ENCODE data around the gene CPLX4. TPM values are rescaled to one million over a fixed set of nuclear protein-coding genes. Genes with fewer than 3 reads are reported as not detected.

The CPLX4 gene
- total RNA-seq, 2 donors from 2014 or later = not detected

DNA sequence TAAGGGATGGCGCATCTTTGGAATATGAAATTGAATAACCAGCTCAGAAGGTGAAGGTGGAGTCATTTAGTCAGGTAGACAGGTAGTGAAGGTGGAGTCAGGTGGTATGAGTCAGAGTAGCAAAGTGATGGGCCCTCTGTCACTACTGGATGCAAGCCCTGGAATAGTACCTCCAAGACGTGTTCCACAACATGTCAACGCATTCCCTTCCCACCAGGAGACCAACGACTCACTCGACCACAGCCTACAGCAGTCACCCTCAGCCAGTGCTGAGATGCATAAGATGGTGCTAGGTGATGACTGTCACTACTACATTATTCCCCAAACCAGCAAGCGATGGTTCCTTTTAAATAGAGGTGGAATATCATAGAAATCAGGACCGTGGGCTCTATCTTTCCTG lies 6.8 kb downstream of the CPLX4 start:
- TF ChIP-seq, protein P1, sequence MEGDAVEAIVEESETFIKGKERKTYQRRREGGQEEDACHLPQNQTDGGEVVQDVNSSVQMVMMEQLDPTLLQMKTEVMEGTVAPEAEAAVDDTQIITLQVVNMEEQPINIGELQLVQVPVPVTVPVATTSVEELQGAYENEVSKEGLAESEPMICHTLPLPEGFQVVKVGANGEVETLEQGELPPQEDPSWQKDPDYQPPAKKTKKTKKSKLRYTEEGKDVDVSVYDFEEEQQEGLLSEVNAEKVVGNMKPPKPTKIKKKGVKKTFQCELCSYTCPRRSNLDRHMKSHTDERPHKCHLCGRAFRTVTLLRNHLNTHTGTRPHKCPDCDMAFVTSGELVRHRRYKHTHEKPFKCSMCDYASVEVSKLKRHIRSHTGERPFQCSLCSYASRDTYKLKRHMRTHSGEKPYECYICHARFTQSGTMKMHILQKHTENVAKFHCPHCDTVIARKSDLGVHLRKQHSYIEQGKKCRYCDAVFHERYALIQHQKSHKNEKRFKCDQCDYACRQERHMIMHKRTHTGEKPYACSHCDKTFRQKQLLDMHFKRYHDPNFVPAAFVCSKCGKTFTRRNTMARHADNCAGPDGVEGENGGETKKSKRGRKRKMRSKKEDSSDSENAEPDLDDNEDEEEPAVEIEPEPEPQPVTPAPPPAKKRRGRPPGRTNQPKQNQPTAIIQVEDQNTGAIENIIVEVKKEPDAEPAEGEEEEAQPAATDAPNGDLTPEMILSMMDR (IDR thresholded peaks at IDR 0.05) = no peak

DNA sequence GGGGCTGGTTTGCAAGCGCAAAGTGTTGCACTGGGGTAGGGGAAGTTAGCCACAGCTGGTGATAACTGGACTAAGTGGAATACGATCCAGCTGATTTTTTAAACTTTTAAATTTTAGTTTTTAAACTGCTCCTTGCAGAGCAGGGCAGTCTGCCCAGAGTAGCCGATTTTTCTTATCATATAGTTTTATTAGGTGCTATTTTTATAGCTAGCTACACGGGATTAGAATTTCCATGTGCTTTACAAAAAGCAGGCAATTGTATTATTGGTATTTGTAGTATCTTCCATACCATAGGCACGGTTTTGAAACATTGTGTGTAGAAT lies 9.6 kb downstream of the CPLX4 start:
- Histone ChIP-seq H3K27me3 (replicated peaks; ENCODE audit: insufficient read depth) (no peaks in the 10 kb centered on the region), H3K4me1 (ENCODE audit: control insufficient read depth in 1 of 2, low read depth in 2 of 2) (peaks cover 0 to 7% of the 10 kb centered on the region in 2 donors), H3K4me3 (peak overlapping the region; percentile 9), H3K27ac (no peak overlapping the region), H3K9me3 (no peaks in the 10 kb centered on the region), H3K36me3 (no peaks in the 10 kb centered on the region)
- ATAC-seq (ENCODE audit: insufficient number of reproducible peaks, low FRiP score, low read depth) = no peak
- TF ChIP-seq, protein P1 (IDR thresholded peaks at IDR 0.05) = no peak
- no peak for DNase-seq (ENCODE audit: low spot score)

More for the DNA sequence above, 6.8 kb downstream of the CPLX4 start:
- H3K4me1 ChIP-seq (ENCODE audit: control insufficient read depth in 1 of 2, low read depth in 2 of 2) = peaks cover 0 to 7% of the 10 kb centered on the region in 2 donors
- no peaks in the 10 kb centered on the region for H3K9me3 ChIP-seq
- DNase-seq (ENCODE audit: low spot score) (no peak), ATAC-seq (ENCODE audit: insufficient number of reproducible peaks, low FRiP score, low read depth) (no peak)
- H3K27ac ChIP-seq = no peak overlapping the region
- H3K4me3 ChIP-seq = no peak overlapping the region
- H3K36me3 ChIP-seq = no peaks in the 10 kb centered on the region
- no peaks in the 10 kb centered on the region for H3K27me3 ChIP-seq (replicated peaks; ENCODE audit: insufficient read depth)

DNA sequence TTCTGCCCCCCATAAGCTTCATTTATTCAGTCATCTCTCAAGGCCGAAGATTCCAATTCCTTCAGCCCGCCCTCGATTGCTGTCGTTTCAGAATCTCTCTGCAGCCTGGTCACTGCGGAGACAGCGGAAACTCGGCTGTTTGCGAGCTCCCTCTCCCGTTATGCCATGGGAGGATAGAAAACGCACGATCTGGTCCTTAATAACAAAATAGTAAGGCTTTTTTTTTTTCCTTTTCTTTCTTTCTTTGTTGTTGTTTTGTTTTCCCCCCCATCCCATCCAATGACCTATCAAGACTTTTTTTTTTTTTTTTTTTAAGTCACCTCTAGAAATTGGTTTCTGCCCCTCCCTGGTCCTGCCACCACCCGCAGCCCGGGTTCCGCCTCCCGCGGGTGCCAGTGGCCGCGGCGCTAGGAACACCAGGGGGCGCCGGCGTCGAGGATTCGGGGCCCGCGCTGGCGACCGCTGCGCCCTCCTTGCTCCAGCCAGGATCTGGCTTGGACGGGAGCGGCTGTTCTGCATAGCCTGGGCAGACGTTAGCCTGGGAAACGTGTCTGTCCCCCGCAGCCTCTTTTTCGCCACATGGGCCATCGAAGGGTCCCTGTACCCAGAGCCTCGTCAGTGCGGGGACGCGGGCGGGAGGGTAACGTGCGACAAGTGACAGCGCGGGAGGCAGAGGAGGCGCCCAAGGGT lies 10.1 kb downstream of the CPLX4 start:
- Histone ChIP-seq H3K4me1 (ENCODE audit: control insufficient read depth in 1 of 2, low read depth in 2 of 2) (peaks cover 0 to 7% of the 10 kb centered on the region in 2 donors), H3K27ac (no peak overlapping the region), H3K4me3 (peak overlapping the region; percentile 9), H3K27me3 (replicated peaks; ENCODE audit: insufficient read depth) (no peaks in the 10 kb centered on the region), H3K9me3 (no peaks in the 10 kb centered on the region), H3K36me3 (no peaks in the 10 kb centered on the region)
- ATAC-seq (ENCODE audit: insufficient number of reproducible peaks, low FRiP score, low read depth) (no peak), DNase-seq (ENCODE audit: low spot score) (no peak)
- TF ChIP-seq, protein P1 (IDR thresholded peaks at IDR 0.05) = peak; percentile 73

DNA sequence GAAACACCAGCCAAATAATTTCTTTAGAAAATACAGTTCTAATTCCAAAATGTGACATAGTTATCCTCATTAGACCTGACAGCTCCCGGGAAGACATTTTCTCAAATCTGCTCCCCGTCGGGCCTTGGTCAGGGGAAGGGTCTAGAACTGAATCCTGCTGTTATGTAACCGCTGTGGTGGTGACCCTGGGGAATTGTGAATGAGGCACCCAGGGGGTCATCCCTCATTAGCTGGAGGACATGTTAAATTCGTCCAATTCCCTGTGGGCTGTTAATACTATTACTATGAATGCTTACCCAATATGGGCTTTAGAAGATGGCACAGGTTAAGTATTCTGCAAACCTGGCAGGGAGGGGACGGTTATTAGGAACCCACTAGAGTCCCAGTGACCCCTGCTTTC lies 11.8 kb downstream of the CPLX4 start:
- Histone ChIP-seq H3K4me1 (ENCODE audit: control insufficient read depth in 1 of 2, low read depth in 2 of 2) (peaks cover 0 to 7% of the 10 kb centered on the region in 2 donors), H3K9me3 (no peaks in the 10 kb centered on the region), H3K27ac (no peak overlapping the region), H3K27me3 (replicated peaks; ENCODE audit: insufficient read depth) (no peaks in the 10 kb centered on the region), H3K4me3 (no peak overlapping the region), H3K36me3 (no peaks in the 10 kb centered on the region)
- TF ChIP-seq, protein P1 (IDR thresholded peaks at IDR 0.05) = no peak
- ATAC-seq (ENCODE audit: insufficient number of reproducible peaks, low FRiP score, low read depth) = no peak
- no peak for DNase-seq (ENCODE audit: low spot score)

DNA sequence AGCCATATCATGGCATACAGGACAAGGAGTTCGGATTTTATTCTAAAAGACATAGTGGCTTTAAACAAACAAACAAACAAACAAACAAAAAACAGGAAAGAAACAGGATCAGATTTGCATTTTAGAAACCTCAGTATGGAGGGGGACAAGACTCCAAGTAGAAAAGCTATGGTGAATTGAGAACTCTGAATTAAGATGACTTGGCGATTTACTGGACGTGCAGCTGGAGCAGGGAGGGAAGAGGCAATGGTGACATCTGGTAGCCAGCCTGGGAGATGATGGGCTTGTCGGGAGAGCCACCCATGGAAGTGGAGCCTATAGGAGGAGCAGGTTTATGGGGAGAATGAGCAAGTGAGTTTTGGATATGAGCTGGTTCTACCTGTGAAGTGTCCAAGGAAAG lies 13.2 kb downstream of the CPLX4 start:
- no peak for ATAC-seq (ENCODE audit: insufficient number of reproducible peaks, low FRiP score, low read depth)
- TF ChIP-seq, protein P1 (IDR thresholded peaks at IDR 0.05) = no peak
- H3K36me3 ChIP-seq = no peaks in the 10 kb centered on the region
- no peak overlapping the region for H3K27ac ChIP-seq
- H3K9me3 ChIP-seq = no peaks in the 10 kb centered on the region
- H3K4me3 ChIP-seq = no peak overlapping the region
- no peaks in the 10 kb centered on the region for H3K27me3 ChIP-seq (replicated peaks; ENCODE audit: insufficient read depth)
- DNase-seq (ENCODE audit: low spot score) = no peak
- H3K4me1 ChIP-seq (ENCODE audit: control insufficient read depth in 1 of 2, low read depth in 2 of 2) = peaks cover 0 to 7% of the 10 kb centered on the region in 2 donors
